Natural killer cell (primary cell): ENCODE measurements around the gene CLBA1. TPM values are rescaled to one million over a fixed set of nuclear protein-coding genes. Genes with fewer than 3 reads are reported as not detected.

Experiments
- ATAC-seq, 3 donors: fragments of 150-1000 bp in 2 of 3; fragments of 200-7000 bp in 1 of 3; cut with Tn5 transposase; 1 replicate in 1 of 3; 2 replicates in 2 of 3; pipeline ENCODE4 v1.10.0; 2021; ENCODE audit warnings: mild to moderate bottlenecking in 2 of 3, moderate library complexity in 2 of 3
- DNase-seq, 2 donors: peaks; one replicate each; pipeline versions ENCODE4 v3.0.0 to v3.0.0-alpha.2; 2013 to 2021; ENCODE audit warnings: mixed read lengths in 1 of 2
- H3K27ac ChIP-seq: one replicate; pipeline ENCODE4 v1.5.1; 2013; ENCODE audit warnings: mild to moderate bottlenecking, low read length
- H3K27me3 ChIP-seq: one replicate; pipeline ENCODE4 v1.6.1; 2013; ENCODE audit warnings: low read length; ENCODE audit not compliant: control insufficient read depth, insufficient read depth
- H3K36me3 ChIP-seq: one replicate; pipeline ENCODE4 v1.6.1; 2013; ENCODE audit warnings: low read length; ENCODE audit not compliant: control insufficient read depth, insufficient read depth
- H3K4me1 ChIP-seq: one replicate; pipeline ENCODE4 v1.6.1; 2013; ENCODE audit warnings: low read length; ENCODE audit not compliant: control insufficient read depth, insufficient read depth
- H3K4me3 ChIP-seq: one replicate; pipeline ENCODE4 v1.5.1; 2013; ENCODE audit warnings: low read length
- H3K9me3 ChIP-seq: one replicate; pipeline ENCODE4 v1.6.1; 2013; ENCODE audit warnings: low read length; ENCODE audit not compliant: control insufficient read depth, insufficient read depth
- H3K27ac Mint-ChIP-seq, 2 donors: one replicate each; pipeline ENCODE4 v1.8.0; 2022; ENCODE audit warnings: mild to moderate bottlenecking in 2 of 2, mixed read lengths in 2 of 2, moderate library complexity in 1 of 2
- H3K27me3 Mint-ChIP-seq, 2 donors: one replicate each; pipeline ENCODE4 v1.8.0; 2022; ENCODE audit warnings: low read depth in 2 of 2, mixed read lengths in 2 of 2
- H3K36me3 Mint-ChIP-seq: one replicate; pipeline ENCODE4 v1.8.0; 2022; ENCODE audit warnings: mixed read lengths
- H3K4me1 Mint-ChIP-seq, 2 donors: one replicate each; pipeline ENCODE4 v1.8.0; 2022; ENCODE audit warnings: mixed read lengths in 2 of 2
- H3K4me3 Mint-ChIP-seq: one replicate; pipeline ENCODE4 v1.8.0; 2022; ENCODE audit warnings: mild to moderate bottlenecking, moderate library complexity, mixed read lengths
- H3K9me3 Mint-ChIP-seq, 2 donors: one replicate each; pipeline ENCODE4 v1.8.0; 2022; ENCODE audit warnings: mixed read lengths in 2 of 2
- CTCF ChIP-seq: fragments of 200-600 bp; IDR thresholded peaks from one replicate; pipeline ENCODE4 v1.8.0; 2022; ENCODE audit warnings: antibody characterized with exemption
- WGBS: methylation state at CpG from one replicate; pipeline ENCODE4 v1.1.7; 2013; ENCODE audit warnings: missing lambda C conversion rate; ENCODE audit not compliant: insufficient coverage; 5-methylcytosine and 5-hydroxymethylcytosine counted together
- intact Hi-C: fragments of 100-400 bp; cut with micrococcal nuclease; formaldehyde crosslinking; loops from one replicate; pipeline ENCODE4 v1.14.2; 2022
- total RNA-seq, 4 donors: library from RNA; stranded (reverse); fragments of 120-200 nt in 1 of 4; gene quantifications; one replicate each; pipeline versions ENCODE4 v1.2.3 to v1.2.4, GENCODE V29; 2013 to 2022

CLBA1 gene
- total RNA-seq, 3 donors from 2014 or later (not counting 1 experiment from before 2014, with no cell fraction given): 1.2 to 1.8 (median 1.3) TPM

- WGBS: 84% methylated on average over 7 of the region's 7 CpGs
- no peak overlapping the region for H3K27ac Mint-ChIP-seq
- H3K4me3 Mint-ChIP-seq: no peak overlapping the region
- no peaks in the 10 kb centered on the region for H3K9me3 Mint-ChIP-seq
- ATAC-seq: no peak
- no peaks in the 10 kb centered on the region for H3K36me3 Mint-ChIP-seq
- Histone ChIP-seq H3K36me3 (no peaks in the 10 kb centered on the region), H3K27me3 (peaks cover 2% of the 10 kb centered on the region), H3K4me3 (no peak overlapping the region), H3K9me3 (no peaks in the 10 kb centered on the region), H3K27ac (no peak overlapping the region), H3K4me1 (peaks cover 5% of the 10 kb centered on the region)
- peaks cover 0 to 8% of the 10 kb centered on the region in 2 donors for H3K27me3 Mint-ChIP-seq
- no peak for TF ChIP-seq CTCF
- DNase-seq: no peak
- intact Hi-C loops: no loop called here
- no peaks in the 10 kb centered on the region for H3K4me1 Mint-ChIP-seq
Measured at GRCh38 chr14:104964546-104964945, 21.0 kb upstream of the CLBA1 start.

- Histone ChIP-seq H3K4me3 (no peak overlapping the region), H3K4me1 (peaks cover 5% of the 10 kb centered on the region), H3K27ac (no peak overlapping the region), H3K36me3 (no peaks in the 10 kb centered on the region), H3K27me3 (peaks cover 2% of the 10 kb centered on the region), H3K9me3 (no peaks in the 10 kb centered on the region)
- 94% methylated on average over 13 of the region's 13 CpGs for WGBS
- no peak for DNase-seq
- intact Hi-C loops: no loop called here
- Mint-ChIP-seq H3K27ac (no peak overlapping the region), H3K27me3 (peaks cover 0 to 8% of the 10 kb centered on the region in 2 donors), H3K4me3 (no peak overlapping the region), H3K4me1 (no peaks in the 10 kb centered on the region), H3K36me3 (no peaks in the 10 kb centered on the region), H3K9me3 (no peaks in the 10 kb centered on the region)
- ATAC-seq: peak in 1 of 3 donors; percentile 8
- no peak for TF ChIP-seq CTCF
Measured at GRCh38 chr14:104965561-104966231, 19.9 kb upstream of the CLBA1 start.

- Mint-ChIP-seq H3K4me3 (no peak overlapping the region), H3K36me3 (no peaks in the 10 kb centered on the region), H3K4me1 (no peaks in the 10 kb centered on the region), H3K27me3 (peaks cover 0 to 8% of the 10 kb centered on the region in 2 donors), H3K9me3 (no peaks in the 10 kb centered on the region), H3K27ac (no peak overlapping the region)
- DNase-seq (no peak), ATAC-seq (no peak)
- no peak overlapping the region for H3K27ac ChIP-seq
- H3K27me3 ChIP-seq: peaks cover 2% of the 10 kb centered on the region
- no peaks in the 10 kb centered on the region for H3K36me3 ChIP-seq
- intact Hi-C loops: no loop called here
- H3K9me3 ChIP-seq: no peaks in the 10 kb centered on the region
- no peak for TF ChIP-seq CTCF
- 83% methylated on average over 9 of the region's 9 CpGs for WGBS
- peaks cover 5% of the 10 kb centered on the region for H3K4me1 ChIP-seq
- no peak overlapping the region for H3K4me3 ChIP-seq
Measured at GRCh38 chr14:104966261-104966865, 19.2 kb upstream of the CLBA1 start.
